NCI-H748 (cell line): ENCODE measurements around the gene ADCY4.
"Not testable (repeated sequence)": the region's sequence is repeated elsewhere in the genome, so short reads cannot be mapped to it uniquely, and the experiment has no call there.

ENCODE experiments used
- DNase-seq: peaks from one replicate; lab custom pipeline; 2025; ENCODE audit not compliant: unreplicated experiment; lab: John Stamatoyannopoulos, UW

ADCY4 gene

GRCh38 chr14:24366721-24367513 lies 32.0 kb upstream of the ADCY4 start:
- peak; percentile 52 for DNase-seq

DNA sequence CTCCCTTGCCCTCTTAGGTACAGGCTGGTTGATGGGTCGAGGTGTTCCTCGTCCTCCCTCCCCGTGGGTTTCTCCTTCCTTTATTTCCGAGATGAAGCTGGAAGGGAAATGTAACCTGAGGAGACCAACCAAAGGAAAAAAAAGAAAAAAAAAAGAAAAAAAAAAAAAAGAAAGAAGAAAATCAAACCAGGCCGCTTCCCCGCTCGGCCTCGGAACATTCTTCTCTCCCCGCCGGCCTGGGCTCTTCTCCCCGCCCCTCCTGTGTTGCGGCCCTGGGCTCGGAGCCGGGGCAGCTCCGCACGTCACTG lies 31.5 kb upstream of the ADCY4 start:
- DNase-seq, result no peak

DNA sequence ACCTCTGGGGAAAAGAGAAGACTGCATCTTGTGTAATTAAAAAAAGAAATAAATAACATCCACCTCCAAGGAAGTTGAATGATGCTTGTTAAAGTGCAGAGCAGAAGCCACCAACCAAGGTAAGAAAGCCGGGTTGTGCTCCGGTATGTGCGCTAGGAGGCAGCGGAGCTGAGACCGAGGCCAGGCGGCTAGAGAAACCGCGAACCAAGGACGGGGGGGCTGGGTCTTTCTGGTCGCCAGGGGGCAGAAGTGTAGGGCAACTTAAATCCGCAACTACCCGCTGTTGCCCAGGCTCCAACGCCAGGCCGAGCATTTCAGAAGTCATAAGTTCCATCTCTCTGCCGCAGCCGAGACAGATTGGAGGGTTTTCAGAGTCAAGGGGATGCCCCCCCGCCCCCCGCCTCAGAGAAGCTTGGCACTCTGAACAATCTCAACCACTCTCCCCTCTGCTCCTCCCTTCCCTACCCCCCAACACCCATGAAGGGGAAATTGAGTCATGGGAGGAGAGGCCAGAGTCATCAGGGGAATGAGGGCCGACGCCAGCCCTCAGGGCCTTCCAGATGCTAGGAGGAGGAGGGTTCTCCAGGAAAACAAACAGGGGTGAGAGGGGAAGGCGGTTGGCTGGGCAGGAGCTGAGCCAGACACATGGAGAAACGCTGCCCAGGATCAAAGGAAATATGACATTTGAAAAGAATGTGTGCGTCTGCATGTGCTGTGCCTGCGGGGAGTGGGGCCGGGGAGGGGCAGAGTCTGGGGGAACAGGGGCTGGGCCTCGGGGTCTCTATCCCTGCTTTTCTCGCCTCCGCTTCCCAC lies 30.9 kb upstream of the ADCY4 start:
- no peak for DNase-seq

DNA sequence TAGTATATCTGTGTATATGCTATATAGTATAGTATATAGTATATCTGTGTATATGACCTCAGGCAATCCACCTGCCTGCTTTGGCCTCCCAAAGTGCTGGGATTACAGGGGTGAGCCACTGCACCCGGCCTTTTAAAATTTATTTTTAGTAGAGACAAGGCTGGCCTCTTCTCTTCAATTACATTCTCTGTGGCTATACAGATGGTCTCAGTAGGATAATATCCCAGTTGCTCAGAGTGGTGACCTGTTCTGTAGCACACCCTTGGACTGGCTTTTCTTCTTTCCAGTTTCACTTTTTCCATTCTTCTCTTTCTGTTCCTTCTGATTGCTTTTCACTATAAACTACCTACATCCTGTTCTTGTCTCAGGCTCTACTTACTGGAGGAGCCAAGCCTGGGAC lies 30.0 kb upstream of the ADCY4 start:
- DNase-seq, result no peak

GRCh38 chr14:24363401-24363800 lies 28.5 kb upstream of the ADCY4 start:
- DNase-seq, result no peak

- no peak for DNase-seq
Measured at GRCh38 chr14:24362241-24362960, 27.5 kb upstream of the ADCY4 start.

GRCh38 chr14:24361326-24361725 lies 26.5 kb upstream of the ADCY4 start:
- DNase-seq, result no peak

DNA sequence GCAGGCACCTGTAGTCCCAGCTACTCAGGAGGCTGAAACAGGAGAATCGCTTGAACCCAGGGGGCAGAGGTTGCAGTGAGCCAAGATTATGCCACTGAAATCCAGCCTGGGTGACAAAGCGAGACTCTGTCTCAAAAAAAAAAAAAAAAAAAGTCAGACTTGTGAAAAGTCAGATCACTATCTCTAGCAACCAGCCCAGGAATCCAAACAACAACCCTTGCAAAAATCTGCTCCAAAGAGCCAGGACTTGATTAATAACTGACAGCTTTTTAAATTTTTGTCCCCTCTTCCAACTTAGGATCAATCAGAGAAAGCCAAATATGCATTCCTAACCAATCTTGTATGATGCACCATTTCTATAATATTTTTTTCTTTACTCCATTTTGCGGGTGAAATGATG lies 25.4 kb upstream of the ADCY4 start:
- DNase-seq, result no peak

DNA sequence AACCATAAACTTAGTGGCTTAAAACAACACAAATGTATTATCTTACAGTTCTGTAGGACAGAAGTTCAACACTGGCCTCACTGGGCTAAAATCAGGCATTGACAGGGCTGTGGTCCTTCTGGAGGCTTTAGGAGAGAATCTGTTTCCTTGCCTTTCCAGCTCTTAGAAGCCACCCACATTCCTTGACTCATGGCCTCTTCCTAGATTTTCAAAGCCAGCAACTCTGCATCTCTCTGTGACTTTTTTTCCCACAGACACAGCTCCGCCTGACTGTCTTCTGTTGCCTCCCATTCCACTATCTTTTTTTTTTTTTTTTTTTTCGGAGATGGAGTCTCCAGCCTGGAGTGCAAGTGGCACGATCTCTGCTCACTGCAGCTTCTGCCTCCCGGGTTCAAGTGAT lies 21.3 kb upstream of the ADCY4 start:
- no peak for DNase-seq

GRCh38 chr14:24355009-24355408 lies 20.1 kb upstream of the ADCY4 start:
- no peak for DNase-seq

DNA sequence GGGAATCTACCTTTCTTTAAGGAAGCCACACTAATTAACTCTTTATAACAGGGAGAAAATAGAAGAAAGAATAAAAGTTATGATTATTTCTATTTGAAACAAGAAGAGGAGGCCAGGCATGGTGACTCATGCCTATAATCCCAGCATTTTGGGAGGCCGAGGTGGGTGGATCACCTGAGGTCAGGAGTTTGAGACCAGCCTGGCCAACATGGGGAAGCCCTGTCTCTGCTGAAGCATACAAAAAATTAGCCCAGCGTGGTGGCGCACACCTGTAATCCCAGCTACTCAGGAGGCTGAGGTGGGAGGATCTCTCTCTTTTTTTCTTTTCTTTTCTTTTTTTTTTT lies 19.6 kb upstream of the ADCY4 start:
- DNase-seq, result not testable (repeated sequence)

DNA sequence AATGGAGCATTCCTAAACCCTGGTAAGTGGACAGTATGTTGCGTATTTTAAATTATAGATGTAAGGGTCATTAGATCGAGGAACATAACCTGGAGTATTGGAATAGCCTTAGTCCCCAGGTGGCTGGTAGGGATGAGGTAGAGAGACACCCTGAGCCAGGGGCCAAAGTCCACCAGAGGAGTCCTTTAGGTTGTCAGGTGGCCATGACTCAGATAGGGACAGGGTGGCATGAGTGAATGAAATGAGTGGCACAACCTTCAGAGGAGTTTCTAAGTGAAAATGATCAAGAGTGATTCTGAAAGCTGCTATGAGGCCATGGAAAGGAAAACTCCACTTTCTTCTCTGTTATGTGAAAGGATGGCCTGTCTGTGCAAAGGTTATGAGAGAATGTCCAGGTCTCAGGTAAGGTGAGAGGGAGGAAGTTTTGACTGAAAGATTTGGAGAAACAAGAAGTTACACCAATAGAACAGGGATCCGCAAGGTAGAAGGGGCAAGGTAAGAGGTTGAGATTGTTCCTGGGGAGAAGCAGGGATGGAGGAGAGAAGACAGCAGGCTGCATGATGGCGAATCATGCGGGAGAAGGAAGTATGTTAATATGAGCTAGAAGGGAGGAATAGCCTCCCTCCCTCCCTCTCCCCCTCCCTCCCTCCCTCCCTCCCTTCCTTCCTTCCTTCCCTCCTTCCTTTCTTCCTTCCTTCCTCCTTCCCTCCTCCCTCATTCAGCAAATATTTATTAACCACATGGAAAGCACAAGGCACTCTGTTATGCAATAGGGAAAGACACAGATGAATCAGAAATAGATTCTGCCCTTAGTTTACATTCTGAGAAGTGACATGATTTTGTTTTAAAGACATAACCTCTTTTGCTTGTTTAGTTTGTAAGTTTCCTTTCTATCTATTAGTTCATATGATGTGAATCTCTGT lies 18.9 kb upstream of the ADCY4 start:
- no peak for DNase-seq

GRCh38 chr14:24351517-24351916 lies 16.6 kb upstream of the ADCY4 start:
- DNase-seq, result no peak

DNA sequence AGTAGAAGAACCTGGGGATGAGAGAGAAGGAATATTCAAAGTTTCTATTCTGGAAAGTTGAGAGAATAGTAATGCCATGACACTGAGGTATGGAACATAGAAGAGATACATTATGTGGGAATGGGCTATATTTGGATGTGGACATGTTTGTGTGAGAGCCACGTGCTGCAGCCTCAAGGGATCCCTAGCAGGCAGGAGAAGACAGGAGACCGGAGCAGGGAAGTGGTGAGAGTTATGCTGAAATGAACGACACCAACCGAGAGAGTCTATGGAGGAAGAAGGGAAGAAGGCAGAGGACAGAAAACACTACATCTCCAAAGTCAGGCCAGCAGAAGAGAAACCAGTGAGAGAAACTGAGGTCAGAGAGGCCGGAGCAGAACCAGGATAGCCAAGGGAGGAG lies 14.9 kb upstream of the ADCY4 start:
- no peak for DNase-seq

DNA sequence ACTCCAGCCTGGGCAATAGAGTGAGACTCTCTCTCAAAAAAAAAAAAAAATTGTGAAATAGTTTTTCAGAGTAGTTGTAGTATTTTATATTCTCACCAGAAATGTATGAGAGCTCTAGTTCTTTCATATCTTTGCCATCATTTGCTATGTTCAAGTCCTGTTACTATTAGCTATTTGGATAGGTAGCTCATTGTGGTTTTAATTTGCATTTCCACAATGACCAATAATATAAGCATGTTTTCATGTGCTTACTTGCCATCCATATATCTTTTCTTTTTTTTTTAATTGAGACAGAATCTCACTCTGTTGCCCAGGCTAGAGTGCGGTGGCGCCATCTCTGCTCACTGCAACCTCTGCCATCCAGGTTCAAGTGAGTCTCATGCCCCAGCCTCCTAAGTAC lies 13.3 kb upstream of the ADCY4 start:
- no peak for DNase-seq

DNA sequence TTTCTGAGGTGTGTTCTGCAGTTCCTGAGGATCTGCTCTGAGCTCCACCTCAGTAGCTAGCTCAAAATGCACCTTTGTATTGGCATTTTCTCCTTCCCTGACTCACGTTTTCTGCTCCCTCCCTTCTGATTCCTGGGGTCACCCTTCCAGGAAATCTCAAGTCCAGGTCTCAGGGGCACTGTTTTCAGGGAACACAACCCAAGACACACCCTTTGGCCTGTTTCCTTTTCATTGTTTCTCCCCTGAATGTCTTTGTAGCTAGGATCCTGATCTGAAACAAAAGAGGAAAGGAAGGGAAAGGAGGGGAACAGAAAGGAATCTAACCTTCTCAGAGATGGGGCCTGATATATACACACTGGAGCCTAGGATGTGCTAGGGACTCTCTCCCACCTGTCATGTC lies 12.3 kb upstream of the ADCY4 start:
- no peak for DNase-seq

DNA sequence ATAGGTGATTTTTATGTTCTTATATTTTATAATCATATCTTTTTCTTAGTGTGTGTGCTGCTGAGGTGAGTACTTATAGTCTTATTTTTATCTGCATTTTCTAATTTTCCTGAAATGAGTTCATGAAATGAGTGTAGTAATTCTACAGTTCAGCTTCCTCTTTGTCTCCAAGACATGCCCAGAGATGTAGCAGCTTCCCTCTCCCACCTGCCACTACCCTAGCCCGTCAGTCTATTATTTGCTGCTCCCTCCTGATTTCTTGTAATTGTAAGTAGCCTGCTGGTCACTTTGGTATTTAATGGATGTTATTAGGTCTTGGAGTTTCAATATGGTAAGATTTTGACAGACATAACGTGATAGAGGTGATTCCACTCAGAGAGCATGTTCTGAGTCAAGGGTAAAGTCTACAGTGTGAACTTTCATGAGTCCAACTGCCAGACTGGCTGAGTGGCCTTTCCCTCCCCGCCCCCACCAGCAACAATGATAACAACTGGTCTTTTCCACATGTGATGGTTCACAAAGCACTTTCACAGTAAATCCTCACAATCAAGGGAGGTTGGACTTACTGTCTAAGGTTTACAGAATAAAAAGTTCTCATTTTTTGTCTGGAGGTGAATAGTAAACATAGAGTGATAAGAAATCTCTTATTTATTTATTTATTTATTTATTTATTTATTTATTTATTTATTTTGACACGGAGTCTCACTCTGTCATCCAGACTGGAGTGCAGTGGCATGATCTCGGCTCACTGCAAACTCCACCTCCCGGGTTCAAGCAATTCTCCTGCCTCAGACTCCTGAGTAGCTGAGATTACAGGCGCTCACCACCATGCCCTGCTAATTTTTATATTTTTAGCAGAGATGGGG lies 9.2 kb upstream of the ADCY4 start:
- DNase-seq, result no peak

GRCh38 chr14:24342889-24343288 lies 8.0 kb upstream of the ADCY4 start:
- no peak for DNase-seq

GRCh38 chr14:24340606-24341005 lies 5.7 kb upstream of the ADCY4 start:
- no peak for DNase-seq
